HepG2 (cell line): ENCODE data around the gene C1QTNF1. TPM values are rescaled to one million over a fixed set of nuclear protein-coding genes. Genes with fewer than 3 reads are reported as not detected.

Experiments used
- CBX1 ChIP-seq: IDR thresholded peaks from one replicate; pipeline ENCODE4 v1.6.1; 2016; ENCODE audit warnings: antibody characterized with exemption, low read depth
- ELF4 ChIP-seq: sonication (generic); formaldehyde crosslinking; IDR thresholded peaks from 2 replicates; pipeline ENCODE4 v1.5.0; 2020; ENCODE audit warnings: missing genetic modification reagents, mild to moderate bottlenecking, moderate library complexity, borderline replicate concordance
- MED13 ChIP-seq: sonication (generic); formaldehyde crosslinking; IDR thresholded peaks from 2 replicates; pipeline ENCODE4 v1.5.0; 2020; ENCODE audit warnings: missing genetic modification reagents
- NR2F2 ChIP-seq: IDR thresholded peaks from 2 replicates; pipeline ENCODE4 v1.6.1; 2012; ENCODE audit warnings: low read depth, inconsistent platforms, borderline replicate concordance
- RAD21 ChIP-seq: fragments of 450-650 bp; formaldehyde crosslinking; IDR thresholded peaks from 2 replicates; pipeline ENCODE4 v1.5.0; 2020; ENCODE audit warnings: mild to moderate bottlenecking
- SRSF1 ChIP-seq: fragments of 200-400 bp; formaldehyde crosslinking; optimal IDR thresholded peaks from 2 replicates; pipeline ENCODE3; 2017; ENCODE audit warnings: mild to moderate bottlenecking, low read depth, low read length, moderate library complexity
- THYN1 ChIP-seq: sonication (generic); formaldehyde crosslinking; IDR thresholded peaks from 2 replicates; pipeline ENCODE4 v1.8.1; 2023; ENCODE audit warnings: low read depth, mild to moderate bottlenecking, moderate library complexity, missing genetic modification reagents, borderline replicate concordance
- ZMYM3 ChIP-seq: sonication (generic); formaldehyde crosslinking; IDR thresholded peaks from 2 replicates; pipeline ENCODE4 v1.5.1; 2020; ENCODE audit warnings: mild to moderate bottlenecking, missing genetic modification reagents
- ZNF510 ChIP-seq: sonication (generic); formaldehyde crosslinking; IDR thresholded peaks from 2 replicates; pipeline ENCODE4 v1.4.0; 2020; ENCODE audit warnings: low read depth, mild to moderate bottlenecking, missing genetic modification reagents
- ZNF530 ChIP-seq: sonication (generic); formaldehyde crosslinking; IDR thresholded peaks from 2 replicates; pipeline ENCODE4 v1.5.0; 2020; ENCODE audit warnings: low read depth, mild to moderate bottlenecking, missing genetic modification reagents
- ZNF552 ChIP-seq: sonication (generic); formaldehyde crosslinking; IDR thresholded peaks from 2 replicates; pipeline ENCODE4 v1.9.0; 2022; ENCODE audit warnings: missing genetic modification reagents, mild to moderate bottlenecking, borderline replicate concordance
- polyA plus RNA-seq, 8 experiments: library from polyadenylated mRNA; depleted of rRNA in 3 of 8; stranded (reverse) in 7 of 8; unstranded in 1 of 8; fragments of >200 nt; fragmentation: Illumina TruSeq in 4 of 8; extraction: Trizol in 4 of 8; gene quantifications; 2 replicates each; pipeline versions ENCODE4 v1.2.1 to v1.2.3, GENCODE V29; 2011 to 2016; ENCODE audit warnings: low read depth in 4 of 8, missing spikeins in 1 of 8, mixed read lengths in 1 of 8; ENCODE audit not compliant: insufficient read depth in 1 of 8
- total RNA-seq, 5 experiments: library from RNA; depleted of rRNA; stranded (reverse); fragments of >200 nt; fragmentation: Illumina TruSeq; extraction: Trizol; gene quantifications; 2 replicates each; pipeline ENCODE4 v1.2.3, GENCODE V29; 2016; ENCODE audit warnings: low read depth in 1 of 5
- TF ChIP-seq, protein P1 (sequence below), 2 experiments: sonication (generic) in 1 of 2; formaldehyde crosslinking in 1 of 2; IDR thresholded peaks; 2 replicates each; pipeline versions ENCODE4 v1.5.1 to v1.6.1; 2011 to 2020; ENCODE audit warnings: borderline replicate concordance in 1 of 2, low read depth in 1 of 2, low read length in 1 of 2, mild to moderate bottlenecking in 1 of 2, missing genetic modification reagents in 1 of 2, moderate library complexity in 1 of 2

Gene C1QTNF1
- total and polyA plus RNA-seq, 2 of the 13 experiments (the other 11 are each of a cell fraction or from before 2014, with no cell fraction given), result 0.18 to 0.86 TPM

DNA sequence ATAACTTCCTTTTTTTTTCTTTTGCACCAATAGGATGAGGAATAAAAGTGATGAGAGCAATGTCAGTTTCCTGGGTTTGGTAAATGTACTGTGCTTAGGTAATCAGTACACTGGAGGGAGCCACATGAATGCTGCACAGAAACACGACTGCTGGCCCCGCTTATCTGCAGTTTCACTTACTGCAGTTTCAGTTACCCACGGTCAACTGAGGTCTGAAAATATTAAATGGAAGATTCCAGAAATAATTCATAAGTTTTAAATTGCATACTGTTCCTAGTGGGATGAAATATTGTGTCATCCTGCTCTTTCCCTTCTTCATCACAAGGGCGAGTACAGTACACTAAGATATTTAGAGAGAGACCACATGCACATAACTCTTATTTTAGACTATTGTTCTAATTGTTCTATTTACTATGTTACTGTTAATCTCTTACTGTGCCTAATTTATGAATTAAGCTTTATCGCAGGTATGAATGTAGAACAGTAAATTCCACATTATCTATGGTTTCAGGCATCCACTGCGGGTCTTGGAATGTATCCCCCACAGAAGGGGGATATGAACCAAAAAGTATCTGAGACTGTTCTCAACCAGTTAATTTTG is 37.8 kb upstream of the C1QTNF1 start (continued):
- TF ChIP-seq, protein P1, sequence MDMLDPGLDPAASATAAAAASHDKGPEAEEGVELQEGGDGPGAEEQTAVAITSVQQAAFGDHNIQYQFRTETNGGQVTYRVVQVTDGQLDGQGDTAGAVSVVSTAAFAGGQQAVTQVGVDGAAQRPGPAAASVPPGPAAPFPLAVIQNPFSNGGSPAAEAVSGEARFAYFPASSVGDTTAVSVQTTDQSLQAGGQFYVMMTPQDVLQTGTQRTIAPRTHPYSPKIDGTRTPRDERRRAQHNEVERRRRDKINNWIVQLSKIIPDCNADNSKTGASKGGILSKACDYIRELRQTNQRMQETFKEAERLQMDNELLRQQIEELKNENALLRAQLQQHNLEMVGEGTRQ (IDR thresholded peaks at IDR 0.05; ENCODE audit: low read depth, low read length), result no peak
- TF ChIP-seq, protein P1 (CRISPR knock-in tag; IDR thresholded peaks at IDR 0.05; ENCODE audit: borderline replicate concordance), result no peak
- TF ChIP-seq NR2F2, result no peak
- TF ChIP-seq ZNF530 (CRISPR knock-in tag), result no peak
- TF ChIP-seq ZMYM3 (CRISPR knock-in tag), result no peak
- 0 out of 2 replicates have a peak, but pooled peaks have one; percentile 53 for TF ChIP-seq ZNF510 (CRISPR knock-in tag)
- TF ChIP-seq MED13 (CRISPR knock-in tag), result no peak
- TF ChIP-seq ELF4 (CRISPR knock-in tag), result no peak
- TF ChIP-seq ZNF552 (CRISPR knock-in tag), result no peak
- no peak for TF ChIP-seq THYN1 (CRISPR knock-in tag)
- no peak for TF ChIP-seq SRSF1
- no peak for TF ChIP-seq RAD21 (CRISPR knock-in tag)
- TF ChIP-seq CBX1, result no peak
- TF ChIP-seq, all 625 proteins: peak for 31
